DOHH2 (cell line): ENCODE measurements around the gene RBM33.

Source experiments
- H3F3A ChIP-seq: fragments of 200-600 bp; sonication (generic), shearing (Covaris generic); 2 replicates; pipeline ENCODE4 v1.6.0; 2016; ENCODE audit warnings: antibody characterized with exemption, mild to moderate bottlenecking; ENCODE audit not compliant: control insufficient read depth, insufficient read depth
- H3K27ac ChIP-seq: fragments of 200-600 bp; sonication (generic); 2 replicates; pipeline ENCODE4 v1.5.1; 2014; ENCODE audit warnings: low read depth, mild to moderate bottlenecking, low read length, moderate library complexity
- H3K27me3 ChIP-seq: fragments of 200-600 bp; sonication (generic); 2 replicates; pipeline ENCODE4 v1.6.1; 2014; ENCODE audit warnings: mild to moderate bottlenecking, low read length, mixed read lengths; ENCODE audit not compliant: control insufficient read depth
- H3K36me3 ChIP-seq: fragments of 200-600 bp; sonication (generic); 2 replicates; pipeline ENCODE4 v1.6.1; 2014; ENCODE audit warnings: mild to moderate bottlenecking, low read length, moderate library complexity, mixed read lengths; ENCODE audit not compliant: control insufficient read depth
- H3K4me1 ChIP-seq: fragments of 200-600 bp; sonication (generic); 2 replicates; pipeline ENCODE4 v1.6.1; 2014; ENCODE audit warnings: mild to moderate bottlenecking, low read length, mixed read lengths; ENCODE audit not compliant: control insufficient read depth
- H3K4me2 ChIP-seq: fragments of 200-600 bp; sonication (generic); 2 replicates; pipeline ENCODE4 v1.6.0; 2014; ENCODE audit warnings: mild to moderate bottlenecking, low read length, moderate library complexity
- H3K4me3 ChIP-seq: fragments of 200-600 bp; sonication (generic); 2 replicates; pipeline ENCODE4 v1.5.1; 2014; ENCODE audit warnings: mild to moderate bottlenecking, low read length, mixed read lengths
- H3K79me2 ChIP-seq: fragments of 200-600 bp; sonication (generic); 2 replicates; pipeline ENCODE4 v1.6.1; 2014; ENCODE audit warnings: mild to moderate bottlenecking, low read length, mixed read lengths; ENCODE audit not compliant: control insufficient read depth
- H3K9me2 ChIP-seq: fragments of 200-600 bp; sonication (generic); replicated peaks from 2 replicates; pipeline ENCODE4 v1.6.1; 2014; ENCODE audit warnings: mild to moderate bottlenecking, low read length, mixed read lengths; ENCODE audit not compliant: control insufficient read depth
- H3K9me3 ChIP-seq: fragments of 200-600 bp; sonication (generic); 2 replicates; pipeline ENCODE4 v1.6.1; 2014; ENCODE audit warnings: antibody characterized with exemption, low read length, mixed read lengths; ENCODE audit not compliant: control insufficient read depth, insufficient read depth
- H4K20me1 ChIP-seq: fragments of 200-600 bp; sonication (generic); 2 replicates; pipeline ENCODE4 v1.6.0; 2014; ENCODE audit warnings: low read depth, mild to moderate bottlenecking, antibody characterized with exemption, low read length, moderate library complexity; ENCODE audit not compliant: control insufficient read depth, insufficient read depth
- CTCF ChIP-seq: fragments of 200-600 bp; sonication (generic); IDR thresholded peaks from one replicate; pipeline ENCODE4 v1.5.1; 2014; ENCODE audit warnings: antibody characterized with exemption, mild to moderate bottlenecking, low read depth, low read length; ENCODE audit not compliant: poor library complexity, severe bottlenecking
- EZH2phosphoT487 ChIP-seq: fragments of 200-600 bp; sonication (generic); IDR thresholded peaks from 2 replicates; pipeline ENCODE4 v1.6.1; 2017; ENCODE audit warnings: borderline replicate concordance, mild to moderate bottlenecking, antibody characterized with exemption, low read length, moderate library complexity, mixed read lengths

RBM33 gene

GRCh38 chr7:155648752-155649339 is 4.4 kb downstream of the RBM33 start:
- H3K4me2 ChIP-seq, result no peak overlapping the region
- no peak for TF ChIP-seq EZH2phosphoT487
- no peak for TF ChIP-seq CTCF
- no peak overlapping the region for H3K4me3 ChIP-seq
- no peaks in the 10 kb centered on the region for H3F3A ChIP-seq
- H3K4me1 ChIP-seq, result peaks cover 57% of the 10 kb centered on the region
- peaks cover 73% of the 10 kb centered on the region for H3K36me3 ChIP-seq
- no peak overlapping the region for H3K27ac ChIP-seq
- H3K79me2 ChIP-seq, result peaks cover 100% of the 10 kb centered on the region
- H3K9me2 ChIP-seq, result no peaks in the 10 kb centered on the region
- H4K20me1 ChIP-seq, result peaks cover 26% of the 10 kb centered on the region; the same call in 1 of the 2 replicates
- H3K27me3 ChIP-seq, result no peaks in the 10 kb centered on the region
- H3K9me3 ChIP-seq, result peaks cover 22% of the 10 kb centered on the region

- no peaks in the 10 kb centered on the region for H3F3A ChIP-seq
- H3K4me3 ChIP-seq, result no peak overlapping the region
- no peaks in the 10 kb centered on the region for H3K27me3 ChIP-seq
- peaks cover 100% of the 10 kb centered on the region for H3K79me2 ChIP-seq
- H3K9me3 ChIP-seq, result peaks cover 22% of the 10 kb centered on the region
- no peak overlapping the region for H3K27ac ChIP-seq
- 0 out of 2 replicates have a peak overlapping the region, but pooled peaks have one; percentile 0 for H3K4me2 ChIP-seq
- H3K4me1 ChIP-seq, result peaks cover 64% of the 10 kb centered on the region
- peaks cover 33% of the 10 kb centered on the region; the same call in 1 of the 2 replicates for H4K20me1 ChIP-seq
- TF ChIP-seq CTCF (no peak), EZH2phosphoT487 (no peak)
- peaks cover 72% of the 10 kb centered on the region for H3K36me3 ChIP-seq
- no peaks in the 10 kb centered on the region for H3K9me2 ChIP-seq
Measured at GRCh38 chr7:155649588-155649987, 5.1 kb downstream of the RBM33 start.

- Histone ChIP-seq H4K20me1 (peaks cover 51% of the 10 kb centered on the region), H3K9me3 (peaks cover 15% of the 10 kb centered on the region), H3K27ac (no peak overlapping the region), H3K4me1 (peaks cover 61% of the 10 kb centered on the region), H3K27me3 (no peaks in the 10 kb centered on the region), H3K36me3 (peaks cover 60% of the 10 kb centered on the region), H3K4me2 (peak overlapping the region; percentile 15), H3K79me2 (peaks cover 100% of the 10 kb centered on the region), H3F3A (no peaks in the 10 kb centered on the region), H3K4me3 (peak overlapping the region; percentile 6; the same call in 1 of the 2 replicates), H3K9me2 (no peaks in the 10 kb centered on the region)
- no peak for TF ChIP-seq EZH2phosphoT487
- TF ChIP-seq CTCF, result no peak
Measured at GRCh38 chr7:155652156-155653114, 8.0 kb downstream of the RBM33 start.
